ENCODE measurements around the gene LRMDA.

Gene LRMDA

DNA sequence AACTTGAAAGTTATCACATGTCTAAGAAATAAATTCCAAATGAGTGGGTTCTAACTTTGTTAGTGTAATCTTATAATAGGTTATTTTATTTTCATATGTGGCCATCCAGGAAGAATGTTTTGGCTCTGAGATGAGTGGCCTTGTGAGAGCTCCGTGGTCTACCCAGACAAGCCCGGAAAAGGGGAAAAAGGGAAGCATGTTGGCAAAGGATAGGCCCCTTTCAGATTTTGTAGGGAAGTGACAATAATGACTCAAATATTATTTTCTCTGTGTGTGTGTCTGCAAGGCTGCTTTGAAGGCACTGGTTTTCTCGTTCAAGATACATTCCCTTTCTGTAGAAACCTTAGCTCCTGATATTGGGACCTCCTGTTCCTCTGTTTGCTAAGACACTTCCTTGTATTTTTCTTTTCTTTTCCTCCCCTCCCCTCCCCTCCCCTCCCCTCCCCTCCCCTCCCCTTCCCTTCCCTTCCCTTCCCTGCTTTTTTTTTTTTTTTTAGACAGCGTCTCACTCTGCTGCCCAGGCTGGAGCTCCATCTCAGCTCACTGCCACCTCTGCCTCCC lies 240.8 kb downstream of the LRMDA start:
- Histone ChIP-seq H3K9me3 (ENCODE audit: insufficient read depth, low read length, severe bottlenecking) (no peaks in the 10 kb centered on the region), H3K4me3 (ENCODE audit: low read depth in 1 of 2, low read length in 2 of 2) (no peak overlapping the region), H3K27me3 (ENCODE audit: insufficient read depth, low read length, poor library complexity) (peaks cover 15% of the 10 kb centered on the region), H3K9ac (ENCODE audit: low read depth, low read length) (no peak overlapping the region), H2AFZ (ENCODE audit: low read depth, low read length) (no peak overlapping the region), H3K36me3 (ENCODE audit: insufficient read depth, low read length) (no peaks in the 10 kb centered on the region), H3K79me2 (ENCODE audit: insufficient read depth, low read length) (no peaks in the 10 kb centered on the region), H3K27ac (ENCODE audit: low read length) (no peak overlapping the region), H4K20me1 (ENCODE audit: insufficient read depth, low read length) (no peaks in the 10 kb centered on the region), H3K4me2 (ENCODE audit: insufficient read depth, low read length) (no peak overlapping the region), H3K4me1 (ENCODE audit: insufficient read depth, low read length) (no peaks in the 10 kb centered on the region)
- DNase-seq (no peak), ATAC-seq (ENCODE audit: insufficient read depth, low read depth) (no peak)
- TF ChIP-seq EZH2 (IDR thresholded peaks at IDR 0.05; ENCODE audit: borderline replicate concordance, low read depth, low read length, severe bottlenecking) = no peak
- TF ChIP-seq, protein P1, sequence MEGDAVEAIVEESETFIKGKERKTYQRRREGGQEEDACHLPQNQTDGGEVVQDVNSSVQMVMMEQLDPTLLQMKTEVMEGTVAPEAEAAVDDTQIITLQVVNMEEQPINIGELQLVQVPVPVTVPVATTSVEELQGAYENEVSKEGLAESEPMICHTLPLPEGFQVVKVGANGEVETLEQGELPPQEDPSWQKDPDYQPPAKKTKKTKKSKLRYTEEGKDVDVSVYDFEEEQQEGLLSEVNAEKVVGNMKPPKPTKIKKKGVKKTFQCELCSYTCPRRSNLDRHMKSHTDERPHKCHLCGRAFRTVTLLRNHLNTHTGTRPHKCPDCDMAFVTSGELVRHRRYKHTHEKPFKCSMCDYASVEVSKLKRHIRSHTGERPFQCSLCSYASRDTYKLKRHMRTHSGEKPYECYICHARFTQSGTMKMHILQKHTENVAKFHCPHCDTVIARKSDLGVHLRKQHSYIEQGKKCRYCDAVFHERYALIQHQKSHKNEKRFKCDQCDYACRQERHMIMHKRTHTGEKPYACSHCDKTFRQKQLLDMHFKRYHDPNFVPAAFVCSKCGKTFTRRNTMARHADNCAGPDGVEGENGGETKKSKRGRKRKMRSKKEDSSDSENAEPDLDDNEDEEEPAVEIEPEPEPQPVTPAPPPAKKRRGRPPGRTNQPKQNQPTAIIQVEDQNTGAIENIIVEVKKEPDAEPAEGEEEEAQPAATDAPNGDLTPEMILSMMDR (IDR thresholded peaks at IDR 0.05; ENCODE audit: borderline replicate concordance, extremely low read depth, low read length, poor library complexity, severe bottlenecking) = no peak

DNA sequence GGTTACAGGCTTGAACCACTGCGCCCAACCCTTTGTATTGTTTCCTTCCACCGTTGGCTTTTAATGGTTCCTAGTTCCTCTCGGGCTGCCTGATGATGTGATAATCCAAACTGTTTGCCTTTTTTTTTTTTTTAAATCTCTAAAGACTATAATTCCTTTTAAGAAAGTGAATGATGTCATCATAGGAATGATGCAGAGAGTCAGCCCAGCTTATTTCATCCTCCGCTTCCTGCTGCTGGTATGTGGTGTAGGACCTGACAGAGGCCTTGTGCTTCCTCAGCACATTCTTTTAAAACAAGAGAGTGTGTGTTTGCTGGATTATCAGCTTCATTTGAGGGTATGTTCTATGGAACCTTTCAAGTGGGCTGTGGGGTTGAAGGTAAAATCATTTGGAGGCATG lies 241.4 kb downstream of the LRMDA start:
- Histone ChIP-seq H3K27ac (ENCODE audit: low read length) (no peak overlapping the region), H3K9me3 (ENCODE audit: insufficient read depth, low read length, severe bottlenecking) (no peaks in the 10 kb centered on the region), H3K79me2 (ENCODE audit: insufficient read depth, low read length) (no peaks in the 10 kb centered on the region), H3K4me2 (ENCODE audit: insufficient read depth, low read length) (no peak overlapping the region), H2AFZ (ENCODE audit: low read depth, low read length) (no peak overlapping the region), H3K4me1 (ENCODE audit: insufficient read depth, low read length) (no peaks in the 10 kb centered on the region), H3K4me3 (ENCODE audit: low read depth in 1 of 2, low read length in 2 of 2) (no peak overlapping the region), H3K36me3 (ENCODE audit: insufficient read depth, low read length) (no peaks in the 10 kb centered on the region), H4K20me1 (ENCODE audit: insufficient read depth, low read length) (no peaks in the 10 kb centered on the region), H3K27me3 (ENCODE audit: insufficient read depth, low read length, poor library complexity) (peaks cover 20% of the 10 kb centered on the region), H3K9ac (ENCODE audit: low read depth, low read length) (no peak overlapping the region)
- DNase-seq = no peak
- no peak for ATAC-seq (ENCODE audit: insufficient read depth, low read depth)
- no peak for TF ChIP-seq EZH2 (IDR thresholded peaks at IDR 0.05; ENCODE audit: borderline replicate concordance, low read depth, low read length, severe bottlenecking)
- TF ChIP-seq, protein P1 (IDR thresholded peaks at IDR 0.05; ENCODE audit: borderline replicate concordance, extremely low read depth, low read length, poor library complexity, severe bottlenecking) = no peak

DNA sequence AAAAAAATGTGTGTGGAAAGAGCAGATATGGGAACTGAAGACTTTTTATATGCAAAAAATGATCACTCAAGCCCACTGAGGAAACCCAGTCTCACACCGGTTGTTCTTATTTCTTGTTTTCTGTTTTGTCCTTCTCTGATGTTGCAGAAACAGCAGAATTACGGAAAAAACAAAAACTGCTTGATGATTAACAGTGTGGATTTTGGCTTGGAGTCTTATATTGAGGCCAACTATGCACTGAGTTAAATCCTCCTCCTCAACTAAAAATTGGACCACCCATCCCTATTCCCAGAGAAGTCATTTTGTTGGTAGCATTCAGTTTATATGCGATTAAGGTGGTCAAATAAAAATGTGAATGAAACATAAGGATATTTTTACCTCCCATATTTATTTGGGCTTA lies 246.1 kb downstream of the LRMDA start:
- H3K79me2 ChIP-seq (ENCODE audit: insufficient read depth, low read length) = no peaks in the 10 kb centered on the region
- H3K27me3 ChIP-seq (ENCODE audit: insufficient read depth, low read length, poor library complexity) = peaks cover 36% of the 10 kb centered on the region
- H3K4me2 ChIP-seq (ENCODE audit: insufficient read depth, low read length) = no peak overlapping the region
- no peak overlapping the region for H3K27ac ChIP-seq (ENCODE audit: low read length)
- ATAC-seq (ENCODE audit: insufficient read depth, low read depth) = no peak
- no peak overlapping the region for H2AFZ ChIP-seq (ENCODE audit: low read depth, low read length)
- TF ChIP-seq, protein P1 (IDR thresholded peaks at IDR 0.05; ENCODE audit: borderline replicate concordance, extremely low read depth, low read length, poor library complexity, severe bottlenecking) = no peak
- no peak for TF ChIP-seq EZH2 (IDR thresholded peaks at IDR 0.05; ENCODE audit: borderline replicate concordance, low read depth, low read length, severe bottlenecking)
- no peak for DNase-seq
- no peaks in the 10 kb centered on the region for H3K4me1 ChIP-seq (ENCODE audit: insufficient read depth, low read length)
- no peaks in the 10 kb centered on the region for H3K36me3 ChIP-seq (ENCODE audit: insufficient read depth, low read length)
- no peak overlapping the region for H3K9ac ChIP-seq (ENCODE audit: low read depth, low read length)
- no peak overlapping the region for H3K4me3 ChIP-seq (ENCODE audit: low read depth in 1 of 2, low read length in 2 of 2)
- no peaks in the 10 kb centered on the region for H4K20me1 ChIP-seq (ENCODE audit: insufficient read depth, low read length)
- no peaks in the 10 kb centered on the region for H3K9me3 ChIP-seq (ENCODE audit: insufficient read depth, low read length, severe bottlenecking)

DNA sequence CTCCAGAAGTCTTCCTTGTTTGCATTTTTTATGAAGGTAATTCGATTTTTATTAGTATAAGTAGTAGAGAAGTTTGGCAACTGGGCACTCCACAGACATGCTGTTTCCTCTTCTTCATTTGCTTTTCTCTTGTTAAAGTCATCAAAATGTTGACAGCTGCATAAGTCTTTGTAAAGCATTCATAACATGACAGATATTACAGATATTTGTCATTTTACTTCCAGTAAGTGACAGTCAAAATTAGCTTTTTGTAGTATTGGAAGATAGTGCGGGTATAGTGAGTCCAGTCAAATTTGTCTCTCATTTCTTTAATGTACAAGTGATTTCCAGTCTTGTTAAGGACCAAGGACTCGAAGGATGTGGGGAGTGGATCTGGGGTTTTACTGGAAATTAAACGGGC lies 247.1 kb downstream of the LRMDA start:
- no peak for TF ChIP-seq EZH2 (IDR thresholded peaks at IDR 0.05; ENCODE audit: borderline replicate concordance, low read depth, low read length, severe bottlenecking)
- TF ChIP-seq, protein P1 (IDR thresholded peaks at IDR 0.05; ENCODE audit: borderline replicate concordance, extremely low read depth, low read length, poor library complexity, severe bottlenecking) = no peak
- Histone ChIP-seq H3K4me1 (ENCODE audit: insufficient read depth, low read length) (no peaks in the 10 kb centered on the region), H4K20me1 (ENCODE audit: insufficient read depth, low read length) (no peaks in the 10 kb centered on the region), H3K9ac (ENCODE audit: low read depth, low read length) (no peak overlapping the region), H2AFZ (ENCODE audit: low read depth, low read length) (no peak overlapping the region), H3K27me3 (ENCODE audit: insufficient read depth, low read length, poor library complexity) (peaks cover 33% of the 10 kb centered on the region), H3K9me3 (ENCODE audit: insufficient read depth, low read length, severe bottlenecking) (no peaks in the 10 kb centered on the region), H3K79me2 (ENCODE audit: insufficient read depth, low read length) (no peaks in the 10 kb centered on the region), H3K4me2 (ENCODE audit: insufficient read depth, low read length) (no peak overlapping the region), H3K4me3 (ENCODE audit: low read depth in 1 of 2, low read length in 2 of 2) (no peak overlapping the region), H3K27ac (ENCODE audit: low read length) (no peak overlapping the region), H3K36me3 (ENCODE audit: insufficient read depth, low read length) (no peaks in the 10 kb centered on the region)
- ATAC-seq (ENCODE audit: insufficient read depth, low read depth) (no peak), DNase-seq (no peak)

Measured in DND-41 (cell line).